ENCODE measurements around the gene UBE2B. TPM values are rescaled to one million over a fixed set of nuclear protein-coding genes. Genes with fewer than 3 reads are reported as not detected.

UBE2B gene
- total and polyA plus RNA-seq, 10 of the 15 experiments (the other 5 are each of a cell fraction or from before 2014, with no cell fraction given), result 10.8 to 179 (median 61.3) TPM

- TF ChIP-seq ATF7 (IDR thresholded peaks at IDR 0.05; ENCODE audit: low read depth) (no peak), RAD51 (IDR thresholded peaks at IDR 0.05) (no peak), NBN (IDR thresholded peaks at IDR 0.05) (no peak), ZNF622 (IDR thresholded peaks at IDR 0.05) (no peak), ETV6 (conservative IDR thresholded peaks at IDR 0.05 in 1 of 2, IDR thresholded peaks at IDR 0.05 in 1 of 2; ENCODE audit: borderline replicate concordance in 1 of 2, low read depth in 1 of 2) (no peak), RAD21 (IDR thresholded peaks at IDR 0.05; ENCODE audit: insufficient read depth, low read depth, low read length) (no peak), NFYB (IDR thresholded peaks at IDR 0.05; ENCODE audit: insufficient read depth, low read depth, low read length) (no peak), NFYA (IDR thresholded peaks at IDR 0.05; ENCODE audit: borderline replicate concordance, low read depth, low read length) (no peak)
These were observed 60.8 kb downstream of the UBE2B start (continued) for GRCh38 chr5:134432174-134432573.

- Histone ChIP-seq H3K27me3 (replicated peaks in 1 of 2; ENCODE audit: control insufficient read depth in 2 of 2, insufficient read depth in 2 of 2, low read length in 1 of 2) (no peaks in the 10 kb centered on the region), H3K4me3 (no peak overlapping the region), H3K4me1 (ENCODE audit: control insufficient read depth, insufficient read depth, low read length) (peaks cover 20% of the 10 kb centered on the region), H3K36me3 (ENCODE audit: control insufficient read depth in 2 of 2, insufficient read depth in 2 of 2, low read length in 1 of 2) (no peaks in the 10 kb centered on the region), H3K9ac (ENCODE audit: control insufficient read depth, insufficient read depth, low read length) (0 out of 2 replicates have a peak overlapping the region, but pooled peaks have one; percentile 25), H3K9me3 (replicated peaks; ENCODE audit: control insufficient read depth, insufficient read depth, low read length) (no peaks in the 10 kb centered on the region), H3K79me2 (ENCODE audit: control insufficient read depth, insufficient read depth, low read length) (no peaks in the 10 kb centered on the region), H3K4me2 (ENCODE audit: control insufficient read depth, insufficient read depth) (no peak overlapping the region), H3K27ac (ENCODE audit: control insufficient read depth, insufficient read depth) (peak overlapping the region; percentile 45; the same call in 1 of the 2 replicates), H2AFZ (ENCODE audit: control insufficient read depth, low read depth, low read length) (peak overlapping the region; percentile 72), H4K20me1 (ENCODE audit: control insufficient read depth, insufficient read depth) (no peaks in the 10 kb centered on the region)
- 49% methylated on average over 12 of the region's 14 CpGs for WGBS (ENCODE audit: insufficient coverage, insufficient replicate concordance, low lambda C conversion rate, missing lambda C conversion rate)
- ChIA-PET POLR2A (no interaction called here), SMC1A (ENCODE audit: uncharacterized antibody, unreplicated experiment) (no interaction called here), CTCF (no interaction called here), RAD21 (ENCODE audit: unreplicated experiment) (no interaction called here)
- in situ Hi-C loops (cut with MboI), result no loop called here
- no peak for ATAC-seq
- no TSS peak for BruUV-seq (replicated peaks)
- intact Hi-C loops (cut with micrococcal nuclease; ENCODE audit: unreplicated experiment), result no loop called here
- peak; percentile 18 for FAIRE-seq
- TF ChIP-seq ELK1 (IDR thresholded peaks at IDR 0.05; ENCODE audit: low read depth, low read length) (no peak), MXI1 (IDR thresholded peaks at IDR 0.05; ENCODE audit: low read depth, low read length) (no peak), TARDBP (IDR thresholded peaks at IDR 0.05; ENCODE audit: borderline replicate concordance) (no peak), CHD1 (IDR thresholded peaks at IDR 0.05; ENCODE audit: low read depth, low read length) (no peak), JUND (IDR thresholded peaks at IDR 0.05; ENCODE audit: low read depth, low read length) (no peak), BCL11A (IDR thresholded peaks at IDR 0.05; ENCODE audit: low read depth, low read length) (no peak), BCLAF1 (IDR thresholded peaks at IDR 0.05) (no peak), SMAD5 (IDR thresholded peaks at IDR 0.05; ENCODE audit: low read depth) (no peak)
- DNase-seq (ENCODE audit: low read depth, low spot score), result no peak
These were observed 61.4 kb downstream of the UBE2B start for GRCh38 chr5:134432677-134433359.

Data from GM12878 (cell line).